ENCODE results near the gene MYL5.
"Not testable (repeated sequence)": the region's sequence is repeated elsewhere in the genome, so short reads cannot be mapped to it uniquely, and the experiment has no call there.

The MYL5 gene

GRCh38 chr4:730511-730910 is 56.2 kb downstream of the MYL5 start:
- DNase-seq, result no peak

GRCh38 chr4:730946-731904 is 56.9 kb downstream of the MYL5 start:
- DNase-seq, result not testable (repeated sequence)

Data from central memory CD4-positive, alpha-beta T cell (primary cell).